Neural progenitor cell (in vitro differentiated cells): ENCODE results near the gene STBD1. TPM values are rescaled to one million over a fixed set of nuclear protein-coding genes. Genes with fewer than 3 reads are reported as not detected.

Experiments
- DNase-seq: peaks from one replicate; pipeline ENCODE4 v3.0.0-alpha.2; 2016; ENCODE audit warnings: low spot score
- H2AFZ ChIP-seq: fragments of 200-600 bp; sonication (generic); replicated peaks from 2 replicates; pipeline ENCODE4 v1.6.1; 2016; ENCODE audit warnings: antibody characterized with exemption
- H3F3A ChIP-seq: fragments of 200-600 bp; sonication (generic); 2 replicates; pipeline ENCODE4 v1.6.1; 2016; ENCODE audit warnings: antibody characterized with exemption, low read depth
- H3K27ac ChIP-seq: fragments of 200-600 bp; sonication (generic); 2 replicates; pipeline ENCODE4 v1.5.1; 2016; ENCODE audit warnings: mild to moderate bottlenecking
- H3K27me3 ChIP-seq: fragments of 200-600 bp; sonication (generic); 2 replicates; pipeline ENCODE4 v1.6.1; 2016; ENCODE audit warnings: mild to moderate bottlenecking, moderate library complexity
- H3K36me3 ChIP-seq: fragments of 200-600 bp; sonication (generic); 2 replicates; pipeline ENCODE4 v1.5.1; 2016
- H3K4me1 ChIP-seq: fragments of 200-600 bp; sonication (generic); 2 replicates; pipeline ENCODE4 v1.6.1; 2016; ENCODE audit warnings: mixed run types
- H3K4me2 ChIP-seq: fragments of 200-600 bp; sonication (generic); 2 replicates; pipeline ENCODE4 v1.6.1; 2016
- H3K4me3 ChIP-seq: fragments of 200-600 bp; sonication (generic); 2 replicates; pipeline ENCODE4 v1.5.1; 2016
- H3K79me2 ChIP-seq: fragments of 200-600 bp; sonication (generic); 2 replicates; pipeline ENCODE4 v1.6.1; 2016; ENCODE audit warnings: low read depth
- H3K9ac ChIP-seq: fragments of 200-600 bp; sonication (generic); 2 replicates; pipeline ENCODE4 v1.6.1; 2016
- H3K9me3 ChIP-seq: fragments of 200-600 bp; sonication (generic); 2 replicates; pipeline ENCODE4 v1.5.1; 2016; ENCODE audit warnings: low read depth
- H4K20me1 ChIP-seq: fragments of 200-600 bp; sonication (generic); 2 replicates; pipeline ENCODE4 v1.6.1; 2016; ENCODE audit warnings: low read depth
- H3K27ac Mint-ChIP-seq: 3 replicates; pipeline ENCODE4 v1.8.0; 2021; ENCODE audit warnings: mixed read lengths
- H3K27me3 Mint-ChIP-seq: 2 replicates; pipeline ENCODE4 v1.8.0; 2022; ENCODE audit warnings: low read depth, mild to moderate bottlenecking, inconsistent platforms, moderate library complexity, mixed read lengths; ENCODE audit not compliant: insufficient read depth
- H3K36me3 Mint-ChIP-seq: 3 replicates; pipeline ENCODE4 v1.8.0; 2021; ENCODE audit warnings: mixed read lengths
- H3K4me1 Mint-ChIP-seq: 3 replicates; pipeline ENCODE4 v1.8.0; 2021; ENCODE audit warnings: mixed read lengths
- H3K4me3 Mint-ChIP-seq: 3 replicates; pipeline ENCODE4 v1.8.0; 2021; ENCODE audit warnings: mild to moderate bottlenecking, moderate library complexity, mixed read lengths
- H3K9me3 Mint-ChIP-seq: 3 replicates; pipeline ENCODE4 v1.8.0; 2020; ENCODE audit warnings: mixed read lengths
- EZH2 ChIP-seq: fragments of 200-600 bp; sonication (generic); IDR thresholded peaks from 2 replicates; pipeline ENCODE4 v1.6.1; 2017; ENCODE audit warnings: antibody characterized with exemption, mild to moderate bottlenecking, moderate library complexity
- EZH2phosphoT487 ChIP-seq: fragments of 200-600 bp; sonication (generic); IDR thresholded peaks from 2 replicates; pipeline ENCODE4 v1.6.1; 2017; ENCODE audit warnings: antibody characterized with exemption
- total RNA-seq: library from RNA; depleted of rRNA; stranded (reverse); fragments of >200 nt; gene quantifications from 2 replicates; pipeline ENCODE4 v1.2.3, GENCODE V29; 2015; ENCODE audit warnings: low replicate concordance
- TF ChIP-seq, protein P1 (sequence below): fragments of 200-600 bp; sonication (generic); IDR thresholded peaks from 2 replicates; pipeline ENCODE4 v1.5.1; 2017; ENCODE audit warnings: antibody characterized with exemption, mild to moderate bottlenecking

The STBD1 gene
- total RNA-seq, 1 donor from 2014 or later = 5.4 TPM

DNA sequence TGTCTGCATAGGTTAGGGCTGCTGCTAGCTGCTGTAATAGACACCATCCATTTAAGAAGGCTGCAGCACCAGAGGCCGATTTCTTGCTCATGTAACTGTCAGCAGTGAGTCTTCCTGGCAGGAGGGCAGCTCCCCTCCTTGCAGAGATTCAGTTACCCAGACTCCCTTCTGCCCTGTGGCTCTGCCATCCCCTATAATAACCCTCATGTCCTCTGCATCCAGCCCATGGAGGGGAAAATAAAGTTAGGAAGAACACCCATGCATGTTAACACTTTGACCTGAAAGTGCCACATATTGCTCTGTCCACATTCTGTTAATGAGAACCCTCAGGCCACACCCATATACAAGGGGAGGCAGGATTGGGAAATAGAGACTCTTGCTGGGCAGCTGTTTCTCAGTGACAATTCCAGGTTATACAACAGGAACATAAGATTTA is 5.4 kb downstream of the STBD1 start:
- Histone ChIP-seq H3F3A (peaks cover 7% of the 10 kb centered on the region), H3K4me1 (no peaks in the 10 kb centered on the region), H3K4me3 (no peak overlapping the region), H4K20me1 (no peaks in the 10 kb centered on the region), H3K36me3 (no peaks in the 10 kb centered on the region), H3K9ac (no peak overlapping the region), H3K9me3 (no peaks in the 10 kb centered on the region), H3K4me2 (no peak overlapping the region), H3K27me3 (no peaks in the 10 kb centered on the region), H2AFZ (no peak overlapping the region), H3K27ac (no peak overlapping the region), H3K79me2 (no peaks in the 10 kb centered on the region)
- H3K36me3 Mint-ChIP-seq = peaks cover 6% of the 10 kb centered on the region
- DNase-seq = no peak
- no peak overlapping the region for H3K4me3 Mint-ChIP-seq
- H3K27me3 Mint-ChIP-seq = peaks cover 12% of the 10 kb centered on the region
- H3K9me3 Mint-ChIP-seq = peaks cover 12% of the 10 kb centered on the region
- TF ChIP-seq, protein P1, sequence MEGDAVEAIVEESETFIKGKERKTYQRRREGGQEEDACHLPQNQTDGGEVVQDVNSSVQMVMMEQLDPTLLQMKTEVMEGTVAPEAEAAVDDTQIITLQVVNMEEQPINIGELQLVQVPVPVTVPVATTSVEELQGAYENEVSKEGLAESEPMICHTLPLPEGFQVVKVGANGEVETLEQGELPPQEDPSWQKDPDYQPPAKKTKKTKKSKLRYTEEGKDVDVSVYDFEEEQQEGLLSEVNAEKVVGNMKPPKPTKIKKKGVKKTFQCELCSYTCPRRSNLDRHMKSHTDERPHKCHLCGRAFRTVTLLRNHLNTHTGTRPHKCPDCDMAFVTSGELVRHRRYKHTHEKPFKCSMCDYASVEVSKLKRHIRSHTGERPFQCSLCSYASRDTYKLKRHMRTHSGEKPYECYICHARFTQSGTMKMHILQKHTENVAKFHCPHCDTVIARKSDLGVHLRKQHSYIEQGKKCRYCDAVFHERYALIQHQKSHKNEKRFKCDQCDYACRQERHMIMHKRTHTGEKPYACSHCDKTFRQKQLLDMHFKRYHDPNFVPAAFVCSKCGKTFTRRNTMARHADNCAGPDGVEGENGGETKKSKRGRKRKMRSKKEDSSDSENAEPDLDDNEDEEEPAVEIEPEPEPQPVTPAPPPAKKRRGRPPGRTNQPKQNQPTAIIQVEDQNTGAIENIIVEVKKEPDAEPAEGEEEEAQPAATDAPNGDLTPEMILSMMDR = no peak
- TF ChIP-seq EZH2 (no peak), EZH2phosphoT487 (no peak)
- no peak overlapping the region for H3K27ac Mint-ChIP-seq
- peaks cover 6% of the 10 kb centered on the region for H3K4me1 Mint-ChIP-seq

DNA sequence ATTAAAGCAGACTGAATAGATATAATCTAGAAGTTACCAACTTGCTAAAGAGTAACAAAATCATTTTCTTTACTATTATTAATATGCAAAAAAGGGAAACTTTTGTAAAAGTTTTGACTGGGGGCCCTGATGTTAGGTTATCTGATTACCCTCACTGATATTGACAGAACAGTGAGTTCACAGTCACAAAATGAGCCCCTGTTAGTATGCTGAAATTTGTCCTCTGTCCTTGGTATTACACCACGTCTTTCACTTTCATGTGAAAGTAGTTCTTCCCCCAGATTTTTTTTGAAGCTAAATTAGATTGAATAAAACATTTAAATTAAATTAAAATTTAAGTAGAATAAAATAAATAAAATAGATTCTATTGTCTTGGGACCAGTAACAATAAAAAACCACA is 5.9 kb downstream of the STBD1 start:
- H3K4me2 ChIP-seq = no peak overlapping the region
- H3K36me3 ChIP-seq = no peaks in the 10 kb centered on the region
- H3K27ac ChIP-seq = no peak overlapping the region
- H3K79me2 ChIP-seq = no peaks in the 10 kb centered on the region
- no peaks in the 10 kb centered on the region for H3K27me3 ChIP-seq
- H3K9me3 ChIP-seq = peaks cover under 1% of the 10 kb centered on the region
- Mint-ChIP-seq H3K4me3 (no peak overlapping the region), H3K27ac (no peak overlapping the region), H3K4me1 (peaks cover 4% of the 10 kb centered on the region), H3K9me3 (peaks cover 16% of the 10 kb centered on the region), H3K27me3 (peaks cover 10% of the 10 kb centered on the region), H3K36me3 (peaks cover 6% of the 10 kb centered on the region)
- no peaks in the 10 kb centered on the region for H3K4me1 ChIP-seq
- TF ChIP-seq, protein P1 = no peak
- TF ChIP-seq EZH2 (no peak), EZH2phosphoT487 (no peak)
- peaks cover 2% of the 10 kb centered on the region for H3F3A ChIP-seq
- no peak overlapping the region for H2AFZ ChIP-seq
- no peak overlapping the region for H3K4me3 ChIP-seq
- H4K20me1 ChIP-seq = no peaks in the 10 kb centered on the region
- H3K9ac ChIP-seq = no peak overlapping the region
- no peak for DNase-seq

DNA sequence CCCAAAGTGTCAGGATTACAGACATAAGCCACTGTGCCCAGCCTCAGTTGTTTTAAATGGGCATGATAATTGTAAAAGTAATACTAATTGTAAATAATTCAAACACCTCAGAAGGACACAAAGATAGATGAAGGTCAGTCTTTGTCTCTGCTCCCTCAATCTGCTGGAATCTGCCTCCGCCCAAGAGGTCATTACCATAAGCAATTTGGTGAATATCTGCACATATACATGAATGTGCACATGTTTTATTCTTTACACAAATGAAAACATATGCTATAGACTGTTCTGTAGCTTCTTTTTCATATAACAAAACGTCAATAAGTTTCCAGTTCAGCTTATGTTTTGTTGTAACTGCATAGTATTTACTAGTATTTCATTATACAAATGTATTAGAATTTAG is 7.0 kb downstream of the STBD1 start:
- H3K27ac Mint-ChIP-seq = no peak overlapping the region

More for the DNA sequence above, 7.0 kb downstream of the STBD1 start:
- peaks cover 26% of the 10 kb centered on the region for H3K9me3 Mint-ChIP-seq
- Histone ChIP-seq H2AFZ (no peak overlapping the region), H3K9ac (no peak overlapping the region), H4K20me1 (no peaks in the 10 kb centered on the region), H3K27me3 (no peaks in the 10 kb centered on the region), H3K36me3 (no peaks in the 10 kb centered on the region), H3F3A (no peaks in the 10 kb centered on the region), H3K79me2 (no peaks in the 10 kb centered on the region), H3K4me2 (no peak overlapping the region), H3K27ac (no peak overlapping the region), H3K9me3 (peaks cover 6% of the 10 kb centered on the region), H3K4me1 (no peaks in the 10 kb centered on the region), H3K4me3 (no peak overlapping the region)
- peaks cover 7% of the 10 kb centered on the region for H3K27me3 Mint-ChIP-seq
- no peak overlapping the region for H3K4me3 Mint-ChIP-seq
- DNase-seq = no peak
- H3K4me1 Mint-ChIP-seq = peaks cover 3% of the 10 kb centered on the region
- H3K36me3 Mint-ChIP-seq = peaks cover 6% of the 10 kb centered on the region
- no peak for TF ChIP-seq EZH2
- TF ChIP-seq, protein P1 = no peak
- TF ChIP-seq EZH2phosphoT487 = no peak
